GM21423 (cell line): ENCODE results near the gene EDEM3.
A peak's percentile ranks its signal among the peaks of the same experiment; 100 is the strongest.
"Not testable (repeated sequence)": the region's sequence is repeated elsewhere in the genome, so short reads cannot be mapped to it uniquely, and the experiment has no call there.

Experiments used
- ATAC-seq: cut with Tn5 transposase; IDR thresholded peaks from one replicate; pipeline ENCODE4 v1.9.1; 2021; ENCODE audit warnings: mild to moderate bottlenecking, moderate library complexity; ENCODE audit not compliant: unreplicated experiment

The EDEM3 gene

GRCh38 chr1:184739796-184740195, 14.9 kb downstream of the EDEM3 start:
- ATAC-seq = no peak

- ATAC-seq = no peak
These were observed 15.6 kb downstream of the EDEM3 start for GRCh38 chr1:184739070-184739469.

- peak; percentile 60 for ATAC-seq
These were observed 19.7 kb downstream of the EDEM3 start for GRCh38 chr1:184734980-184735379.

GRCh38 chr1:184724843-184725242, 29.8 kb downstream of the EDEM3 start:
- ATAC-seq = no peak

DNA sequence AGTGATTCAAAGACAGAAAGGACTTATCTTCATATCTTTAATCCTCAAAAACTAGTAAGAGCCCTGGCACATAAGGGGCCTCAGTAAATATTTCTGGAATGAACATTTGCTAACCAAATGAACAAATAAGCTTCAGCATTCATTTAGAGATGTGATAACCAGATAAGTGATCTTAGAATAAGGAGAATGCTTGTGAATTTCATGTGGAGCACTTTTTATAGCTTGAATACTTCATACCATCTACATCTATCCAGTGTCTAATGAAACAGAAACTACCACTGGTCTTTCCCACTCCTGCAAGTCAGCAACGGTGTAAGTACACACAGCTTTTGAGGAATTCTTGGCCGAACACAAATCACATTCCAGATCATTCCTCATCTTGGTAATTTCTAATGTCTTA, 38.5 kb downstream of the EDEM3 start:
- no peak for ATAC-seq

DNA sequence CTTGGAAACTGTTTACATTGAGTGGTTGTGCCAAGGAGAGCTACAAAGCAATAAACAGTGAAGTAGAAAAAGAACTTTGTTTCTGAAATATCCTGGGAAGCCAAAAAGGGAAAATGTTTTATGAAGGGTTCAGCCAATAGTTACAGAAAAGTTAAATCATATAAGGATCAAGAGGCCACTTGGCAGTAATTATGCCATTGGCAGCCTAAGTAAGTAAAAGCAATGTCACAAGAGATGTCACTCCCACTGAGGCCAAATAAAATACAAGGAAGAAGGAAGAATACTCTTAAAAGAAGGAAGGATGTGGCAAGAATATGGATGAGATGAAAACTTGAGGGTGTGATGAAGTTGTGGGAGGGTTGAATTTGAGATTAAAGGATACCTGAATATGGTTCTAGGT, 45.2 kb downstream of the EDEM3 start:
- ATAC-seq = no peak

DNA sequence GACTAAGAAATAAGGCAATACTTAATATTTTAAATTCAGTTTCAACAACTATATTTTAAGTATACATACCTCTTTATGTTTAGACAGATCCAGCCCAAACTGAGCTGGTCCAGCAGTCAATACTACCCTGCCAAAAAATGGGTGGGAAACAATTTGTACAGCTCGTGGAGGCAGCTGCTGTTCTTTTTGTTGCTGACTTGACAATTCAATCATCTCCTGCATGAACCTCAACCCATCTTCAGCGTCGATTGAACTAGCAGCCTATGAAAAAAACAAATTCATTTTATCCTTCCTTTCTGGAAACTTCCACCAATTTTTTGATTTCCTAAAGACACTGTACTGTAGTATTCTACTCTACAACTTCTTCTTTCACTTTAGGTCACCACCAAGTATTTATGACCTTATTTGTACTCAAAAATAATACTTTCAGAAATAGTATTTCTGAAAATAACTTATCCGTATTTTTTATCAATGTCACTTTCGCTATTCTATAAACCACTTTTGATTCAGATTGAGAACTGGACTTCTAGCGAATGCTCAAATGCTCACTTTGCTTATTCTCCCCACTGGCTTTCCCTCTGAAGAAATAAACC, 46.5 kb downstream of the EDEM3 start:
- ATAC-seq = no peak

- no peak for ATAC-seq
These were observed 49.4 kb downstream of the EDEM3 start for GRCh38 chr1:184705271-184705670.

DNA sequence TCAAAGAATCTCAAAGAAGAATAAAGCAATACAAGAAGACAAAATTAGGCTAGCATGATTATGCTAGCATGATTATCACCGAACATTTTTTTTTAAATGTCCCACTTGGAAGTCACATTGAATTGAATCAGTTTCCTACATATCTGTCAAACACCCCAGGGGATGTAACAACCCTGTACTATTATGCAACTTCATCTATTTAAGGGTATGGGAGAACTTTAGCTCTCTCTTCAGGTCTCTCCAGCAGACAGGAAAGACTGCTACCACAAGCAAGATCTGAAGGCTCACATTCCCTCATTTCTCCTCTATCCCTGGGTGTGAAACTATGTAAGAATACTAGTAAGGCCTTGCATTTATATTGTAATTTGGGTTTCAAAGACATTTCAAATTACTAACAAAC, 52.8 kb downstream of the EDEM3 start:
- no peak for ATAC-seq

GRCh38 chr1:184698969-184699368, 55.7 kb downstream of the EDEM3 start:
- ATAC-seq = no peak

- no peak for ATAC-seq
These were observed 56.6 kb downstream of the EDEM3 start for GRCh38 chr1:184698016-184698415.

GRCh38 chr1:184696403-184696802, 58.3 kb downstream of the EDEM3 start:
- no peak for ATAC-seq

DNA sequence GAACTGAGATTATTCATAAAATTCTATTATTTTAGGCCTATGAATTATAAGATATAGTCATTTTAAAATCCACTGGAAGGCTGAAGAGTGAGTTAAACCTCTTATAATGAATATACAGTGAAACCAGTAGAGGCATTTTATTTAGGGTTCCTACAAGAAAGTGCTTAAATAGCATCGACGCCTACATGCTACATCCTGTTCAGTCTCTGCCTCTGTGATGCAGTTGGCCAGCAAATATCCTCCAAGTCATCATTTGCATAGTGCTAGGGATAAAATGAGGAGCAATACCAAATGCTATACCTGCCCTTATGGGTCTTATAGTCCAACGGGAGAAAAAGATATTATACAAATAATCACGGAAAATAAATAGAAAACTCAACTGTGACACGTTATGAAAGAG, 59.6 kb downstream of the EDEM3 start:
- ATAC-seq = no peak

- no peak for ATAC-seq
These were observed 61.6 kb downstream of the EDEM3 start for GRCh38 chr1:184693011-184693410.

DNA sequence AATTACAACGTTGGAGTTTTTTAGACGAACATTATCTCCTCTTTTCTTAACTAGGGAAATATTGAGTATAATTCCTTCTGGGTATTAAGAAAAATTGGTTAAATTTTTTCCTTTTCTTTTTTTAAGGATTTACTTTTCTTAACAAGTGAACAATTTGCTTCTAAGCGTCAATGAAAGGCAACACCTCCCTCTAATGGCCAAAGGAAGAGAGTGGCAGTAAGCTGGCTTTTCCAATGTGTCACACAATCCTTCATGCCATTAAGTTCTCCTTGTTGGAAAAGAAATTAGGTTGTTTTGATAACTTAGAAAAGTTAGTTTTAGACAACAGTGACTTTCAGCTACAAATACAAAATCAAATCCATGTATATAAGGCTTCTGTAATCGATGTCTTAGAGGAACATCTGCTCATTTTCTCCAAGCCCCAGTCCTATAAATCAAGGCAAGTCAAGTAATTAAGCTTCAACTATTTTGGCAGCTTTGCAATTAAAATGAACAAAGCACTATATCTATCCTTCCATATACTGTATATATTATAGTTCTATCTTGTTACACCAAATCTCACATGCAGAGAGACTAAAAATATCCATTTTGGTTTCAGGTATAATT, 62.8 kb downstream of the EDEM3 start:
- no peak for ATAC-seq

GRCh38 chr1:184686540-184686939, 68.1 kb downstream of the EDEM3 start:
- ATAC-seq = no peak

GRCh38 chr1:184685116-184685515, 69.5 kb downstream of the EDEM3 start:
- ATAC-seq = no peak

GRCh38 chr1:184684285-184685074, 70.2 kb downstream of the EDEM3 start:
- no peak for ATAC-seq

GRCh38 chr1:184682956-184683355, 71.7 kb downstream of the EDEM3 start:
- no peak for ATAC-seq

- ATAC-seq = not testable (repeated sequence)
These were observed 73.9 kb downstream of the EDEM3 start for GRCh38 chr1:184680611-184681225.

DNA sequence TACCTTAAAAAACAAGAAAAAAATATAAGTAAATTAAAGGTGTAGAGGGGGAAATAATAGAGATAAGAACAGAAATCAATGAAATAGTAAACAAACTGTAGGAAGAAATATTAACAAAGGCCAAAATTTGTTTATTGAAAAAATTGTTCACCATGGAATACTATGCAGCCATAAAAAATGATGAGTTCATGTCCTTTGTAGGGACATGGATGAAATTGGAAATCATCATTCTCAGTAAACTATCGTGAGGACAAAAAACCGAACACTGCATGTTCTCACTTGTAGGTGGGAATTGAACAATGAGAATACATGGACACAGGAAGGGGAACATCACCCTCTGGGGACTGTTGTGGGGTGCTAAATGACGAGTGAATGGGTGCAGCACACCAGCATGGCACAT, 75.2 kb downstream of the EDEM3 start:
- not testable (repeated sequence) for ATAC-seq

DNA sequence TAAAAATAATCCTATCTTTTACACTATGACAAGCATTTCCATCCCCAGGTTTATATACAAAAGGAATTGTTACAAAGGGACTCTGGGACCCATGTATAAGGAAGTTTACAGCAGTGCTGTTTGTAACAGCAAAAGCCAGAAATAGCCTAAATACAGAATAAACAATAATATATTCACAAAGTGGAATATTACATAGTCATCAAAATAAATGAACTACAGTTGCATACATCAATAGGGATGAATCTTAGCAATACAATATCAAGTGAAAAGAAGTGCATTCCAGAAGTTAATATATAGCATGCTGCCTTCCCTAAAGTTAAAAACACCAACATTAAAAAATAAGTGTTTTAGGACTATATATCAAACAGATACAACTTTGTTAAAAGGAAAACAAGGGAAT, 77.3 kb downstream of the EDEM3 start:
- ATAC-seq = no peak
